Fibroblast of skin of right biceps (primary cell): ENCODE measurements around the gene ABCC11.
A peak's percentile ranks its signal among the peaks of the same experiment; 100 is the strongest.

Source experiments
- DNase-seq: peaks from one replicate; pipeline ENCODE4 v3.0.0-alpha.2; 2013

ABCC11 gene

GRCh38 chr16:48247311-48247710 lies at the start of gene ABCC11:
TSS of gene ABCC11 (minus strand) at chr16:48247539. CDS start at chr16:48231921, 15,618 bp downstream.
- no peak for DNase-seq

- no peak for DNase-seq
These were observed 48.3 kb upstream of the ABCC11 start for GRCh38 chr16:48295488-48296281.

- DNase-seq = no peak
These were observed 47.4 kb upstream of the ABCC11 start for GRCh38 chr16:48294724-48295123.

- DNase-seq = no peak
These were observed 45.1 kb upstream of the ABCC11 start for GRCh38 chr16:48292452-48292851.

DNA sequence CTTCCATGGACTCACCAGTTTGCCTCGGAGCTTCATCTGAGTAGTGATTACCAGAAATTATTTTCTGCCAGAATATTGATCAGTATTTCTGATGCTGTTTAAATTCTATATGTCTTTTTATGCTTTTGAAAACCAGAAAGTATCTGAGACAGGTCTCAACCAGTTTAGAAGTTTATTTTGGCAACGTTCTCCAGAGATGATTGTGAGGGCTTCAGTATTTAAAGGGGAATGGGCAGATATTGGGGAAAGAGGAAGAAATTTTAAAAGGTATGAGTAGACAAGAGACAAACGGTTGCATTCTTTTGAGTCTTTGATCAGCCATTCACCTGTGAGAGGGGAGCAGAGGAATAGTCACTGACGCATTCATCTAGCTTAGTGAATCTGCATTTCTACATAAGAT lies 44.4 kb upstream of the ABCC11 start:
- DNase-seq = no peak

- DNase-seq = peak; percentile 35
These were observed 44.0 kb upstream of the ABCC11 start for GRCh38 chr16:48291303-48291702.

- DNase-seq = no peak
These were observed 39.9 kb upstream of the ABCC11 start for GRCh38 chr16:48287239-48287638.

GRCh38 chr16:48284772-48285409 lies 37.6 kb upstream of the ABCC11 start:
- DNase-seq = no peak

GRCh38 chr16:48282636-48283263 lies 35.4 kb upstream of the ABCC11 start:
- no peak for DNase-seq

DNA sequence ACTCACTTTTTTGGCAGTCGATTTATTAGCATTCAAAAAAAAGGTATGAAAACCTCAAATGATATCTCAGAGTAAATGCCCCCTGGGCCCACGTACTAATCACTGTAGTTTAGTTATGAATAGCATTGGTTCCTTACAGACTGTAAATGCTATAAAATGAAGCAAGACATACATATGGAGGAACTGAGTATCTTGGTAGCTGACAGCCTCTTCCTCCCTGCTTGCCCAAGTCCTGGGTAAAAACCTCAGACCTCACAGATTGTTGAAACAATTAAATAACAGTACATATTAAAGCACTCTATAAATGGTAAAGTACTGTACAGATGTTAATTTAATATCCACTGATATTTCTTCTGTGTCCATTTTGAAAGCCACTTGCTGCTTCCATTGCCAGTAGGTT lies 33.2 kb upstream of the ABCC11 start:
- DNase-seq = no peak

GRCh38 chr16:48279199-48279598 lies 31.9 kb upstream of the ABCC11 start:
- no peak for DNase-seq

DNA sequence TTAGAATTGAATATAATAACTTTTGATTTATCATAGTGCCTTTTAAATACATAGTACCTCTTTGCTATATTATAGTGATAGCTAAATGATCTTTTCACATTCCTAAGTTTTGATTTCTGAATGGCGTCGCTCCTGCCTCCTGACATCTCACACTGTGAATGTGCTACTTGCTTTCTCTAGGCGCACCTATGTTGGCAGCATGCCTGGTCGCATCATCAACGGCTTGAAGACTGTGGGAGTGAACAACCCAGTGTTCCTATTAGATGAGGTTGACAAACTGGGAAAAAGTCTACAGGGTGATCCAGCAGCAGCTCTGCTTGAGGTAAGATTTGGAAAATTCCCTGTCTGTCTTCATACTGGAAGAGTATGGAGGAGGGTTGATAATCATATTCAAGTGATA lies 29.8 kb upstream of the ABCC11 start:
- peak; percentile 8 for DNase-seq

DNA sequence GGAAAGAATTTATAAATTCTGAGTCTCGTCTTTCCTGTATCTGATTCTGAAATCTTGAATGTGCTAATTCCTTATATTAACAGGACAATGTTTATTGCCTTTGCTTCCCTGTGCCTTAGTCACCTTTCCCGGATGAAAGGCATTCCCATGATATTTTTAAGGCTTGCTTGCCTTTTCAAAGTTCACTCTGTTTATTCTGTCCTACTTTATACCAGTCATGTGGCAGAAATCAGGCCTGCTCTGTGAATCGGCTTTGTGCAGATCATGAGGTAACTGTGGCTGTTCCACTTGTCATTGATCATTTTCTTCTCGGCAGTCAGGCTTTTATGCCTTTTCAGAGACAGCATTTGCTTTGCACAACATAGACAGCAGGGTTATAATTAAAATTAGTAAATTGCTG lies 28.8 kb upstream of the ABCC11 start:
- DNase-seq = peak; percentile 2

- no peak for DNase-seq
These were observed 27.1 kb upstream of the ABCC11 start for GRCh38 chr16:48274476-48274875.

- no peak for DNase-seq
These were observed 25.6 kb upstream of the ABCC11 start for GRCh38 chr16:48272837-48273421.

DNA sequence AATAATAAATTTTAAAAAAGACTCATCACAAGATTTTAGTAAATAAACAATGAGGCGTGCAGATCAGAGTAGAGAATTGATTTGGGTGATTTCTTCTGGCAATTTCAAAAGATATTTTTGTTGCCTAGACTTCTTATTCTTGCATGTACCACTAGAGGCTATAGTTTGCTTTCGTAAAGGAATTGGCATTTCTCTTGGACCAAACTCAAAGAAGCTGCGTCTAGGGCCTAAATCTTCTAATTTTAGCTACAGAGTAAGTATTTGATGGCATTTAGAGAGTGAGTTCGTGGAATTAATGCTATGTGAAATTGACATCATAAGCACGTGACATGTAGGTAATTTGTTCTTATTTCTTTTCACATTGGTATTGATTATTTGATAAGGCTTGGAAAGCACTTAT lies 24.4 kb upstream of the ABCC11 start:
- DNase-seq = peak; percentile 19

DNA sequence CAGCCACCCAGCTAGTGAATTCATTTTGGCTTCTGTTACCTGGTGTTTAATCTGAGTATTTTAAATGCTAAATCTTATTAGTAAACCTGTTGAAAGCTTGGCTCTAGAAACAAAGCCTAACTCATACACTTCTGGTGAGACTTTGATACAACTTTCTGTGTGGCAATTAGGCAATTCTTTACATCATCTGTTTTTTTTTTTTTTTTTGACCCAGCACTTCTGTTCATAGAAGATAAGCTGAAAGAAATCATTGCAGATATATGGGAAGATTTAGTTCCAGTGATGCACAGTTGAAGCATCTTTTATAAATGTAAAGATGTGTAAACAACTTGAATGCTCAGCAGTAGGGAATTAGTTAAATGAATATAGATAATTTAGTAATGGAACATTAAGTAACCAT lies 21.7 kb upstream of the ABCC11 start:
- no peak for DNase-seq

- DNase-seq = no peak
These were observed 15.3 kb upstream of the ABCC11 start for GRCh38 chr16:48262631-48263030.

GRCh38 chr16:48261569-48261968 lies 14.2 kb upstream of the ABCC11 start:
- no peak for DNase-seq

GRCh38 chr16:48256579-48257177 lies 9.3 kb upstream of the ABCC11 start:
- no peak for DNase-seq

DNA sequence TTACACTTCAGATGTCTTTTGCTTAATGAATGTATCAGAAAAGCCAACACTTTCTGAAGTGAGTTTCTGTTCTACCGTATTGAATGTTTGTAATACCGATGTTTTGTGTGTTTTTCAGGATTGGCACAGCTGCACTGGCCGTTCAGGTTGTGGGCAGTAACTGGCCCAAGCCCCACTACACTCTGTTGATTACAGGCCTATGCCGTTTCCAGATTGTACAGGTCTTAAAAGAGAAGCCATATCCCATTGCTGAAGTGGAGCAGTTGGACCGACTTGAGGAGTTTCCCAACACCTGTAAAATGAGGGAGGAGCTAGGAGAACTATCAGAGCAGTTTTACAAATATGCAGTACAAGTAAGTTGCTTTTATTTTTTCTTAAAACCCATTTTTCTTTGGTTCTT lies 4.7 kb upstream of the ABCC11 start:
- DNase-seq = no peak

GRCh38 chr16:48250520-48251278 lies 3.4 kb upstream of the ABCC11 start:
- DNase-seq = no peak

- no peak for DNase-seq
These were observed 1.3 kb downstream of the ABCC11 start for GRCh38 chr16:48246066-48246465.
